ENCODE results near the gene RPS21.

Gene RPS21

DNA sequence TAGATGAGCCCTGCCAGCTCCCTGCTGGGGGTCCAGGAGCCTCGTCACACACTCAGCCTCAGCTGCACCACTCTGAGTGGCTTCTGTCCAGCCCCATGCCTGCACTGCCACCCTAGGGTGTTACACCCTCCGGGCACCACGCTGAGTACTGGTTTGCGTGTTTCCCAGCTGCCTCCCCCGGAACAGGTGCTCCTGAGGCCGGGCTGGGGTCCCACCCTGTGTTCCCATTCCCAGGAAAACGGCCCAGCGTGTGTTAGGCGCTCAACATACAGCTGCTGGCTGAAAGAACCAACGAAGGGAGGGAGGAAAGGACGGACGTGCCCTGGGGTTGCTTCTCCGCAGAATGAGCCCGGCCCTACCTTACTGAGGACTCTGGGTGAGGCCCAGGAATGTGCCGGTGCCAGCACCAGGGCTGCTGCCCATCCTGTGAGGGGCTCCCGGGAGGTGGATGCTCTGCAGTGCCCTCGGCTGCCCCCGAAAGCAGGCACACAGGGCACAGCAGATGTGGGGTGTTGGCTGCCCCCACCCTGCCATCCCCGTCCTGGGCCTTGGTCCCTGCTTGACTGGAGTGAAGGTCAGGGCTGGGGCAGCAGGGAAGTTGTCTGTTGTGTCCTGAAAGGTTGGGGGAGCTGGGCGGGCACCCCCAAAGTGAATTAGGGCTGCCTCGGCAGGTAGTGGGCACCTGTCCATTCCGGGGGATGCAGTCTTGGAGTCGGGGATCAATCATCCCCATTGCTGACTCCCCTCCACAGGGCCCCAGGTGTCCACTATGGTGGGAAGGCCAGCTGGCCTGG is 36.1 kb upstream of the RPS21 start:
- no peak overlapping the region for H3K4me3 ChIP-seq (ENCODE audit: low read depth, low read length)
- TF ChIP-seq, protein P1, sequence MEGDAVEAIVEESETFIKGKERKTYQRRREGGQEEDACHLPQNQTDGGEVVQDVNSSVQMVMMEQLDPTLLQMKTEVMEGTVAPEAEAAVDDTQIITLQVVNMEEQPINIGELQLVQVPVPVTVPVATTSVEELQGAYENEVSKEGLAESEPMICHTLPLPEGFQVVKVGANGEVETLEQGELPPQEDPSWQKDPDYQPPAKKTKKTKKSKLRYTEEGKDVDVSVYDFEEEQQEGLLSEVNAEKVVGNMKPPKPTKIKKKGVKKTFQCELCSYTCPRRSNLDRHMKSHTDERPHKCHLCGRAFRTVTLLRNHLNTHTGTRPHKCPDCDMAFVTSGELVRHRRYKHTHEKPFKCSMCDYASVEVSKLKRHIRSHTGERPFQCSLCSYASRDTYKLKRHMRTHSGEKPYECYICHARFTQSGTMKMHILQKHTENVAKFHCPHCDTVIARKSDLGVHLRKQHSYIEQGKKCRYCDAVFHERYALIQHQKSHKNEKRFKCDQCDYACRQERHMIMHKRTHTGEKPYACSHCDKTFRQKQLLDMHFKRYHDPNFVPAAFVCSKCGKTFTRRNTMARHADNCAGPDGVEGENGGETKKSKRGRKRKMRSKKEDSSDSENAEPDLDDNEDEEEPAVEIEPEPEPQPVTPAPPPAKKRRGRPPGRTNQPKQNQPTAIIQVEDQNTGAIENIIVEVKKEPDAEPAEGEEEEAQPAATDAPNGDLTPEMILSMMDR (IDR thresholded peaks at IDR 0.05; ENCODE audit: low read depth, low read length) = no peak

DNA sequence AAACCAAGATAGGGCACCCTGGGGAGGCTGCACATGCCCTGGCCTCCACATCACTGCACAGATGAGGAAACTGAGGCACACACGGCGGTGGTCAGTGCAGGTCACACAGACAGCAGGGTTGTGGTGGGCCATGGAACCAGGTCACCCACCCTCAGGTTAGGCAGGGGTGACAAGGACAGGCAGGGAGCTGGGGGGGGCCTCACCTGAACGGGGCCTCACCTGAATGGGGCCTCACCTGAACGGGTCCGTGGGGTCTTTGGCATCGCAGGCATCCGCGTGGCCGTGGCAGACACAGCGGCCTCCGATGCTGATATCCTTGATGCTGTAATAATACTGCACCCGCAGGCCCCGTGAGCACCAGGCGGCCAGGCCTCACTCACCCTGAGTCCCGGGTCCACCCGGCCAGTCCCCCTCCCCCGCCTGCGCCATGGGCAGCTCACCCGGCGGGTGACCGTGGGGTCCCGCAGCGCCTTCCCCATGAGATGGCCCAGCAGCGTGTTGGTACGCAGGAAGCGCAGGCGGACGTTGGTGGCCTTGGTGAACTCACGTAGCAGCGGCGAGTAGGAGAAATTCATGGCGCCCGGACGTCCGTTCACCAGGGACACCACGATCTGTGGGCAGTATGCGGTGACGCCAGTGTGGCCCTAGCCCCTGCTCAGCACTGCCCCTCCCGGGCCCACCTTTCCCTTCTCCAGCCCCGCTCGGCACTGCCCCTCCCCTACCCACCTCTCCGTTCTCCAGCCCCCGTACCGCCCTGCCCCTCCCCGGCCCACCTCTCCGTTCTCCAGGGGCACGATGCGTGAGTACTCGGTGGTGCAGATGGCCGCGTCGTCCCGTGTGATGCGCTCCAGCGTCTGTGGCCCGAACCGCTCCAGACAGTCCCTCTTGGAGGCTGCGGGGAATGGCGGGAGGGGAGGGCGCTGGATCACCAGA is 35.2 kb upstream of the RPS21 start:
- TF ChIP-seq, protein P1 (IDR thresholded peaks at IDR 0.05; ENCODE audit: low read depth, low read length) = no peak
- H3K4me3 ChIP-seq (ENCODE audit: low read depth, low read length) = no peak overlapping the region

DNA sequence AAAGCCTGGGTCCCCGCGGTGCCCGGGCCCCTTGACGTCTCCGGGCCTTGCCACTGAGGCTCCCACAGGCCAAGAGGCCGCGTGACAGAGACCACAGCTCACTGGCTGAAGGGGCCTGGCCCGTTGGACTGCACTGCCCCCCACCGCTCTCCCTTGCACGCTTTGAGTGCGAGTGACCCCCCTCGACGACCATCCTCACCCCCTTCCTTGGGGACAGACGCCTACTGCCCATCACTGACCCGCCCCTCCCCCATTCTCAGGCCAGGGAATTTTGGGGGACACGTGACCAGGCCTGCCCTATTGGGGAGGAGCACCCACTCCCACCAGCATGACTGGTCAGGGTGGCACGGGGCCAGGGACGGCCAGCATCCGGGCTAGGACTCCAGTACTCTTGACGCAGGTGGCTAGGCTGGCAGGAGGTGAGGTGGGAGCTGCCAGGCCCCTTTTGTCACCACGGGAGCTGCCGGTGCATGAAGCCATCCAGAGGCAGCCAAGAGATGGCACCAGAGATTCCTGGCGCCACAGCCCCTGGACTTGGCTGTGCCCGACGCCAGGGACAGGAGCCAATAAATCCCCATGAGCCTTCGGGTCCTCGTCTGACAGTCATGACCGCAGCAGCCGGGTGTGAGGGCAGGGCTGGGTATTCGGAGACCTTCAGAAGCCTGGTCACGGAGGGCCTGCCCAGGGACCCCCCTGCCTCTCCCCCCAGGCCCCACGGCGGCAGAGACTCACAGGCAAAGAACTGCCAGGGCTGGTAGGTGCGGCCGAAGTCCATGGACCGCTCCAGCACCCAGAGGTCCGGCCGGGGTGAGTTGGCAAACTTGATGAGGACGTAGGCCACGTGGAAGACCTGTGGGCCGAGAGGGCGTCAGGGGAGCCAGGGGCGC is 34.3 kb upstream of the RPS21 start:
- TF ChIP-seq, protein P1 (IDR thresholded peaks at IDR 0.05; ENCODE audit: low read depth, low read length) = no peak
- H3K4me3 ChIP-seq (ENCODE audit: low read depth, low read length) = no peak overlapping the region

DNA sequence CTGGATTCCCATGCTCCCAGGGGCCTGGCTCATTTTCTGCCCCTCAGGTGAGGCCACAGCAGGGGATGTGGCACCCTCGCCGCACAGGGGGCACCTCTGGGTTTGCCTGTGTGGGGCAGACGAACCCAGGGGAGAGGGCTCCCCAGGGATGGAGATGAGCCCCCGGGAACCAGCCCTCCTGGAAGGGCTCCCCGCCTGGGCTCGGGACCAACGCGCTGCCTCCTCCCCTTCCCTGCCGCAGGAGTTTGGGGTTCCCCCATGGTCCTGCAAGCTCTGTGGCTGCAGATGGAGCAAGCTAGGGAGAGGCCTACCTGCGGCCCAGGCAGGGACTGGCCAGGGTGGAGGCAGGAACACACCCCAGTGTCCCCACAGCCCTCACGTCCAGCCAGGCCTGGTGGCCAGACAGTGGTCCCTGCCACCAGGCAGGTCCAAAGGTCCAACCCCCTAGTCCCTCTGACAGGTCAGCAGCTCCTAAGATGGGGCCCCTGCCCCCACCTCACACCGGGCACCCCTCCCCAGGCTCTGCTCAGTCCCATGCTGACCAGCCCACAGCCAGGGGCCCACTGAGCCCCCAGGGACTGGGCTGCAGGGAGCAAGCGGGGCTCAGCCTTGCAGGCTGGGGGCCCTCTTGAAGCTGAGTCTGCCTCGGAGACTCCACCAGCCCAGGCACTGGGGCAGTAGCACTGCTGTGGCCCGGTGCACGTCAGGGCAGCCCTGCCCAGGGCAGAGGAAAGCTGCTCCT is 33.4 kb upstream of the RPS21 start:
- TF ChIP-seq, protein P1 (IDR thresholded peaks at IDR 0.05; ENCODE audit: low read depth, low read length) = no peak
- H3K4me3 ChIP-seq (ENCODE audit: low read depth, low read length) = no peak overlapping the region

DNA sequence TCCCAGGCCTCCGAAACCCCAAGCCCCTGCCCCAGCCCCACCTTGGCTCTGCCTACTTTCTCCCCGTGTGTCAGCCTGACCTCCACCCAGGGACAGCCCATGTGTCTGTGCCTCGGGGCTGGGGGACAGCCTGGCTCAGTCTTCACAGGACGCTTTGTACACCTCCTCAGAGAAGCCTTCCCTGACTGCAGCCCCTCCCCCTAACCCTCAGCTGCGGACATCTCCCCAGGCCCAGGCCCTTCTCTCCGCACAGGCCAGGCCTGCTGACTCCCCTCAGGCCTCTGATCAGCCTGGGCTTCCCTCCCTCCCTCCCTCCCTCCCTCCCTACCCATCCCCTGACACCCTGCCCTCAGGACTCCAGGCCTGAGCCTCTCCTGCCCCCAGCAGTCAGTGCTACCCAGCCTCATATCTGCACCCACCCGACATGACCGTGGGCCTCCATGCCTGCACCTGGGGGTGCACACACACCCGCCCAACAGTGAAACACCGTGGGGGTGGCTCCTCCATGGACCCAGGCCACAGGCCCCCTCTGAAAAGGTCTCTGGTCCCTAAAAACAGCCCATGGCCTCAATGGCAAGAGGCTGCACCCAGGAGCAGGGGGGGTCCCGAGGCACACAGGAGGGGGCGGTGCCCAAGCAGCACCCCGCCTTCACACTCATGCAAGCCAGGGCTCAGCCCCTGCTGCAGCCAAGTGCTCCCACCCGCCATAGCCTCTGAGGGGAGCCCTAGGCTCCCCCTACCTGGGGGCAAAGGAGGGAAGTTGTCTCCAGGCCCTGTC is 32.7 kb upstream of the RPS21 start:
- H3K4me3 ChIP-seq (ENCODE audit: low read depth, low read length) = no peak overlapping the region
- TF ChIP-seq, protein P1 (IDR thresholded peaks at IDR 0.05; ENCODE audit: low read depth, low read length) = no peak

DNA sequence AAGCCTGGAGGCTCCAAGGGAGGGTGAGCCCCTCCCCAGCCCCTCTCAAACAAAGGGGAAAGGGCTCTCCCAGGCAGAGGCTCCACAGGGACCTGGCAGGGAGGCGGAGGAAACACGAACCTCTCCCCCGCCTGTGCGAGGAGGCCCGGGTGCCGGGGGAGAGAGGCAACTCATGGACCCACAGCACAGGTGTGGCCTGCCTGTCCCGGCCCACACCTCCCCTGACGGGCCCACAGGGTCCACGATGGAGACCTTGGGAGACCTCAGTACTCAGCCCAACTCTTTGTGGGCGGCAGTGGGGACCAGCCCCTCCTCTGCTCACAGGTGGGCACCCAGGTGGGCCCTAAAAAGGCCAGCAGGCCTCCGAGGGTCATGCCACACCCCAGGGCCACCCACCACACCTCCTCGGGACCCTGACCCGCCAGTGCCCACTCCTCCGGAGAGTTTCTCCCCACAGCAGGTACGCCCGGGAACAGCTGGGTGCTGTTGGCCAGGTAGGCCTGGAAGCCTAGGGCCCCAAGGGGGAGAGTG is 32.0 kb upstream of the RPS21 start:
- H3K4me3 ChIP-seq (ENCODE audit: low read depth, low read length) = no peak overlapping the region
- TF ChIP-seq, protein P1 (IDR thresholded peaks at IDR 0.05; ENCODE audit: low read depth, low read length) = no peak
